ENCODE measurements around the gene CARMIL3. TPM values are rescaled to one million over a fixed set of nuclear protein-coding genes. Genes with fewer than 3 reads are reported as not detected.
"Not testable (repeated sequence)": the region's sequence is repeated elsewhere in the genome, so short reads cannot be mapped to it uniquely, and the experiment has no call there.

Gene CARMIL3
- total RNA-seq, 1 donor, result not detected

GRCh38 chr14:24029687-24030086 is 22.1 kb upstream of the CARMIL3 start:
- H3K4me3 ChIP-seq (ENCODE audit: low read depth, low read length); DNase-seq (ENCODE audit: low read depth): not testable (repeated sequence)

GRCh38 chr14:24031331-24031730 is 20.5 kb upstream of the CARMIL3 start:
- H3K4me3 ChIP-seq (ENCODE audit: low read depth, low read length); DNase-seq (ENCODE audit: low read depth): not testable (repeated sequence)

GRCh38 chr14:24032727-24033418 is 18.9 kb upstream of the CARMIL3 start:
- TF ChIP-seq CTCF (IDR thresholded peaks at IDR 0.05; ENCODE audit: insufficient read depth, low read depth, low read length), result no peak

GRCh38 chr14:24035769-24036168 is 16.0 kb upstream of the CARMIL3 start:
- H3K4me3 ChIP-seq (ENCODE audit: low read depth, low read length), result peak overlapping the region; percentile 62
- DNase-seq (ENCODE audit: low read depth), result not testable (repeated sequence)

More at GRCh38 chr14:24032727-24033418, 18.9 kb upstream of the CARMIL3 start:
- peak; percentile 88 for DNase-seq (ENCODE audit: low read depth)
- H3K4me3 ChIP-seq (ENCODE audit: low read depth, low read length), result no peak overlapping the region

GRCh38 chr14:24036169-24036962 is 15.4 kb upstream of the CARMIL3 start:
- H3K4me3 ChIP-seq (ENCODE audit: low read depth, low read length), result peak overlapping the region; percentile 62
- peak; percentile 62 for DNase-seq (ENCODE audit: low read depth)
- TF ChIP-seq CTCF (IDR thresholded peaks at IDR 0.05; ENCODE audit: insufficient read depth, low read depth, low read length), result peak; percentile 77

- DNase-seq (ENCODE audit: low read depth), result not testable (repeated sequence)
- peak overlapping the region; percentile 62 for H3K4me3 ChIP-seq (ENCODE audit: low read depth, low read length)
These were observed 14.7 kb upstream of the CARMIL3 start for GRCh38 chr14:24036963-24037657.

- no peak for TF ChIP-seq CTCF (IDR thresholded peaks at IDR 0.05; ENCODE audit: insufficient read depth, low read depth, low read length)
- no peak overlapping the region for H3K4me3 ChIP-seq (ENCODE audit: low read depth, low read length)
- no peak for DNase-seq (ENCODE audit: low read depth)
These were observed 14.2 kb upstream of the CARMIL3 start for GRCh38 chr14:24037658-24038037.

- TF ChIP-seq CTCF (IDR thresholded peaks at IDR 0.05; ENCODE audit: insufficient read depth, low read depth, low read length), result no peak
- DNase-seq (ENCODE audit: low read depth), result no peak
- no peak overlapping the region for H3K4me3 ChIP-seq (ENCODE audit: low read depth, low read length)
These were observed 13.1 kb upstream of the CARMIL3 start for GRCh38 chr14:24038686-24039085.
